Astrocyte of the cerebellum (primary cell): Measurements from ENCODE around the gene PIGN.
A peak's percentile ranks its signal among the peaks of the same experiment; 100 is the strongest.

Experiments used
- DNase-seq: peaks from one replicate; pipeline ENCODE4 v3.0.0-alpha.2; 2011; ENCODE audit warnings: low read depth
- H3K4me3 ChIP-seq: 2 replicates; pipeline ENCODE4 v1.5.1; 2011; ENCODE audit warnings: mild to moderate bottlenecking, low read depth, low read length, moderate library complexity
- CTCF ChIP-seq: IDR thresholded peaks from 2 replicates; pipeline ENCODE4 v1.5.1; 2012; ENCODE audit warnings: low read length, low read depth, moderate library complexity, mild to moderate bottlenecking; ENCODE audit errors: missing control alignments
- in situ Hi-C: cut with HindIII; loops from 2 replicates; pipeline ENCODE4 v1.10.0; 2017; ENCODE audit warnings: low sequenced_read_pairs

The PIGN gene

GRCh38 chr18:62131301-62131909 is 55.5 kb downstream of the PIGN start:
- in situ Hi-C loops = no loop called here
- TF ChIP-seq CTCF = peak; percentile 89

DNA sequence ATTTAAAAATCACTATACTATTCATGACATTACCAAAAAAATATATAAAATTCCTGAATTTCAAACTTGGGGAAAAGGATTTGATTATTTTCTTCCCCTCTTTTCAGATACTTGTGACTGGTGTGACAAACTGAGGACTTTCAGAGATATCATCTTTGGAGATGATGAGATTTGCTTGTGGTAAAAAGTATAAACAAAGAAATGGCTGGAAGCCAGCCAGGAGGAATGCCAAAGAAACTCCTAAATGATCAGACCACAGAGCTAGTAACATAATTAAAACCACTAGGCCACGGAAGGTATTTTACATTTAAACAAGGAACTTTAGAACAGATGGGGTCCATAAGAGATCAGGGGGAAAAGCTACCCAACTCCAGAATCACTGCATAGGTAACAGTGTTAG is 58.7 kb downstream of the PIGN start:
- no peak overlapping the region for H3K4me3 ChIP-seq
- in situ Hi-C loops = no loop called here
- no peak for TF ChIP-seq CTCF
- DNase-seq = peak; percentile 57

More at GRCh38 chr18:62131301-62131909, 55.5 kb downstream of the PIGN start:
- no peak overlapping the region for H3K4me3 ChIP-seq
- DNase-seq = peak; percentile 48

DNA sequence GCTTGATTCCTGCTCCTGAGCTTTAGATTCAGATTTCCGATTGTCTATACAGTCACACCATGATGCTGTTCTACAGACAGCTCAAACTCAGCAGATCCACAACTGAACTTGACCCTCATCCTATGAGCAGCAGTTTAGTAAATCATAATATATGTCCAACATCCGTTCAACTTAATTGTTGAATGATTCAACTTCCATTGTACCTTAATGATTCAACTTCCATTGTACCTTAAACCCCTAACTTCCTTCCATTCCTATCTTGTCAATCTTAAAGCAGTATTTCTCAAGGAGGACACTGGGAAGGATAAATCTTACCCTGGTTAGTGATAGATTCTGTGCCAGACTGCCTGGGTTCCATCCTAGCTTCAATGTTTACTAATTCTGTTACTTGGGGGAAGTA is 60.1 kb downstream of the PIGN start:
- no peak overlapping the region for H3K4me3 ChIP-seq
- in situ Hi-C loops = no loop called here
- DNase-seq = no peak
- TF ChIP-seq CTCF = no peak

GRCh38 chr18:62125702-62126101 is 61.2 kb downstream of the PIGN start:
- in situ Hi-C loops = no loop called here
- no peak overlapping the region for H3K4me3 ChIP-seq
- no peak for TF ChIP-seq CTCF
- DNase-seq = no peak

- H3K4me3 ChIP-seq = no peak overlapping the region
- no peak for DNase-seq
- TF ChIP-seq CTCF = no peak
- in situ Hi-C loops = loop anchor here (25.0 kb wide), 1 partner anchor 535 kb away; no protein-coding TSS in a partner anchor
Observed at GRCh38 chr18:62122330-62122729, 64.5 kb downstream of the PIGN start.

DNA sequence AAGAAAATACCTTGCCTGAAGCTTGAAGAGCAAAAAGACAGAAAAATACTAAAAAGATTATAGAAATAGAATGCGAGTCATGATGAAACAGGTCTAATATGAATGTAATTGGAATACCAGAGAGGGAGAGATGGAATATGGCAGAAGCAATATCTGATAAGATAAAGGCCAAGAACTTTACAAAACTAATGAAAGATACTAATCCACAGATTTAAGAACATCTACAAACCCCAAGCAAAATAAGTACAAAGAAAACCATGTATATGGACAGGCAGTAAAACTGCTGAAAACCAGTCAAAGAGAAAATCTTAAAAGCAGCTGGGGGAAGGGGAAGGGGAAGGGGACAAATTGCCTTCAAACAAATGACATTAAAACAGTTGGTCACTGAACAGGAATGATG is 67.0 kb downstream of the PIGN start:
- DNase-seq = no peak
- no peak overlapping the region for H3K4me3 ChIP-seq
- no peak for TF ChIP-seq CTCF
- in situ Hi-C loops = loop anchor here (25.0 kb wide), 1 partner anchor 533 kb away; no protein-coding TSS in a partner anchor
